Chondrocyte (in vitro differentiated cells): ENCODE data around the gene ENTPD6. TPM values are rescaled to one million over a fixed set of nuclear protein-coding genes. Genes with fewer than 3 reads are reported as not detected.

Experiments
- DNase-seq: peaks from one replicate; pipeline ENCODE4 v3.0.0; 2021; ENCODE audit warnings: mixed read lengths, low spot score
- H3K27ac Mint-ChIP-seq: one replicate; pipeline ENCODE4 v1.8.0; 2021; ENCODE audit warnings: mild to moderate bottlenecking, moderate library complexity, mixed read lengths; ENCODE audit not compliant: unreplicated experiment
- H3K27me3 Mint-ChIP-seq: 2 replicates; pipeline ENCODE4 v1.8.0; 2021; ENCODE audit warnings: low read depth, mixed read lengths
- H3K36me3 Mint-ChIP-seq: 2 replicates; pipeline ENCODE4 v1.8.0; 2021; ENCODE audit warnings: low read depth, mixed read lengths
- H3K4me1 Mint-ChIP-seq: 2 replicates; pipeline ENCODE4 v1.8.0; 2021; ENCODE audit warnings: low read depth, mild to moderate bottlenecking, mixed read lengths
- H3K4me3 Mint-ChIP-seq: one replicate; pipeline ENCODE4 v1.8.0; 2021; ENCODE audit warnings: mild to moderate bottlenecking, moderate library complexity, mixed read lengths; ENCODE audit not compliant: unreplicated experiment
- H3K9me3 Mint-ChIP-seq: 2 replicates; pipeline ENCODE4 v1.8.0; 2021; ENCODE audit warnings: low read depth, mixed read lengths
- total RNA-seq: library from RNA; stranded (reverse); gene quantifications from 3 replicates; pipeline ENCODE4 v1.2.1, GENCODE V29; 2021
- TF ChIP-seq, protein P1 (sequence below): fragments of 200-600 bp; sonication (generic); IDR thresholded peaks from 2 replicates; pipeline ENCODE4 v1.5.0; 2021; ENCODE audit warnings: antibody characterized with exemption, mild to moderate bottlenecking, moderate library complexity

Gene ENTPD6
- total RNA-seq, 1 donor from 2014 or later = 53.5 TPM

DNA sequence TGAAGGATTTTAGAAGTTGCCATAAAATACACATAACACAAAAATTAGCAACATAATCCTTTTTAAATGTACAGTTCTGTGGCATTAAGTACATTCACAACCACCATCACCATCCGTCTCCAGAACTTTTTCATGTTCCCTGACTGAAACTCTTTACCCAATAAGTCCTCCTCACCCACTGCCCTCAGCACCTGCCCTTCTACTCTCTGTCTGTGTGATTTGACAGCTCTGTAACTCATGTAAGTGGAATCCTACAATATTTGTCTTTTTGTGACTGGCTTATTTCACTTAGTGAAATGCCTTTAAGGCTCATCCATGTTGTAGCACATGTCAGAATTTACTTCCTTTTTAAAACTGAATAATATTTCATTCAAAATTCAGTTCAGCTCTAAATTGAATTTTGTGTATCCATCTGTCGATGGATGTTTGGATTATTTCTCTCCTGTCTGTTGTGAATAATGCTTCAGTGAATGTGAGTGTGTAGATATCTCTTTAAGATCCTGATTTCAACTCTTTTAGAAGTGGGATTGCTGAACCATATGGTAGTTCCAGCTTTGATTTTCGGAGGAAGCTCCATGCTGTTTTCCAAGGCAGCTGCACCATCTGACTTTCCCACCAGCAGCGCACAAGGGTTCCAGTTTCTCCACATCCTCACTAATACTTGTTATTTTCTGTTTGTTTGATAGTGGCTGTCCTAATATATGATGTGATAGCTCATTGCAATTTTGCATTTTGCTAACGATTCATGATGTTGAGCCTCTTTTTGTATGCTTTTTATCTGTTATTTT is 4.2 kb downstream of the ENTPD6 start:
- no peak overlapping the region for H3K4me3 Mint-ChIP-seq
- peak overlapping the region; percentile 86 for H3K27ac Mint-ChIP-seq
- DNase-seq = no peak
- no peaks in the 10 kb centered on the region for H3K9me3 Mint-ChIP-seq
- H3K36me3 Mint-ChIP-seq = peaks cover 2% of the 10 kb centered on the region
- H3K27me3 Mint-ChIP-seq = no peaks in the 10 kb centered on the region
- H3K4me1 Mint-ChIP-seq = peaks cover 65% of the 10 kb centered on the region
- TF ChIP-seq, protein P1, sequence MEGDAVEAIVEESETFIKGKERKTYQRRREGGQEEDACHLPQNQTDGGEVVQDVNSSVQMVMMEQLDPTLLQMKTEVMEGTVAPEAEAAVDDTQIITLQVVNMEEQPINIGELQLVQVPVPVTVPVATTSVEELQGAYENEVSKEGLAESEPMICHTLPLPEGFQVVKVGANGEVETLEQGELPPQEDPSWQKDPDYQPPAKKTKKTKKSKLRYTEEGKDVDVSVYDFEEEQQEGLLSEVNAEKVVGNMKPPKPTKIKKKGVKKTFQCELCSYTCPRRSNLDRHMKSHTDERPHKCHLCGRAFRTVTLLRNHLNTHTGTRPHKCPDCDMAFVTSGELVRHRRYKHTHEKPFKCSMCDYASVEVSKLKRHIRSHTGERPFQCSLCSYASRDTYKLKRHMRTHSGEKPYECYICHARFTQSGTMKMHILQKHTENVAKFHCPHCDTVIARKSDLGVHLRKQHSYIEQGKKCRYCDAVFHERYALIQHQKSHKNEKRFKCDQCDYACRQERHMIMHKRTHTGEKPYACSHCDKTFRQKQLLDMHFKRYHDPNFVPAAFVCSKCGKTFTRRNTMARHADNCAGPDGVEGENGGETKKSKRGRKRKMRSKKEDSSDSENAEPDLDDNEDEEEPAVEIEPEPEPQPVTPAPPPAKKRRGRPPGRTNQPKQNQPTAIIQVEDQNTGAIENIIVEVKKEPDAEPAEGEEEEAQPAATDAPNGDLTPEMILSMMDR = no peak

DNA sequence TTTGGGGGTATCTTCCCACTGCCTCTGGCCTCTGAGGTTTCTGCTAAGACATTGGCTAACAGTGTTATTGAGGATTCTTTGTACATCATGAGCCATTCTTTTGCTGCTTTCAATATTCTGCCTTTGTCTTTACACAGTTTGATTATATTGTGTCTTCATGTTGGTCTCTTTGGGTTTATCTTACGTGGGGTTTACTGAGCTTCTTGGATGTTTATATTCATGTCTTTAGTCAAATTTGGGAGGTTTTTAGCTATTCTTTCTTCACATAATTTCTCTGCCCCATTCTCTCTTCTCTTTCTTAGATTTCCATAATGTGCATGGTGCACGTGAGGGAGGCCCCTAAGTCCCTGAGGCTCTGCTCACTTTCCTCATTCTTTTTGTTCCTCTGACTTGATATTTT is 7.6 kb downstream of the ENTPD6 start:
- H3K4me3 Mint-ChIP-seq = no peak overlapping the region
- TF ChIP-seq, protein P1 = no peak
- no peaks in the 10 kb centered on the region for H3K9me3 Mint-ChIP-seq
- DNase-seq = no peak
- no peaks in the 10 kb centered on the region for H3K27me3 Mint-ChIP-seq
- H3K36me3 Mint-ChIP-seq = peaks cover 2% of the 10 kb centered on the region
- no peak overlapping the region for H3K27ac Mint-ChIP-seq
- H3K4me1 Mint-ChIP-seq = peaks cover 63% of the 10 kb centered on the region

DNA sequence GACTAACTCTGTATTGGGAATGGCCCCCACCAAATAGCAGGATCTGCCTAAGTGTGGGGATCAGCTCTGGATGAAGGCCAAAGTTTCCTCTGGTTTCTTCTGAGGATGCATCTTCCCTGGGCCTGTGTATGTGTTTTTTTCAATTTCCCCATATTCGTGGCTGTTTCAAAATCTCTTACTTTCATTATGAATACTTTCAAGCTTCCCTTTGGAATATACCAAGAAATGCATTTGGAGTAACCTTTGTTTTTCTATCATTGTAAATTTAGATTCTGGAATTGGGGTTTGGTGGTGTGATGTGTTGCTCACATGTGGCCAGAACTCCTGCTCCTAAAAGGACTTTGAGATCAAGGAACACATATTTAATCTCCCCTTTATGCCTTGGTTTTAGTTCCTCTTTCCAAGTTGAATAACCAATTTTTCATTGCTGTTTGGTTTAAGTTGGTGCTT is 8.4 kb downstream of the ENTPD6 start:
- Mint-ChIP-seq H3K36me3 (peaks cover 2% of the 10 kb centered on the region), H3K9me3 (no peaks in the 10 kb centered on the region), H3K4me3 (no peak overlapping the region), H3K27ac (no peak overlapping the region), H3K27me3 (no peaks in the 10 kb centered on the region), H3K4me1 (peaks cover 58% of the 10 kb centered on the region)
- no peak for DNase-seq
- TF ChIP-seq, protein P1 = no peak

DNA sequence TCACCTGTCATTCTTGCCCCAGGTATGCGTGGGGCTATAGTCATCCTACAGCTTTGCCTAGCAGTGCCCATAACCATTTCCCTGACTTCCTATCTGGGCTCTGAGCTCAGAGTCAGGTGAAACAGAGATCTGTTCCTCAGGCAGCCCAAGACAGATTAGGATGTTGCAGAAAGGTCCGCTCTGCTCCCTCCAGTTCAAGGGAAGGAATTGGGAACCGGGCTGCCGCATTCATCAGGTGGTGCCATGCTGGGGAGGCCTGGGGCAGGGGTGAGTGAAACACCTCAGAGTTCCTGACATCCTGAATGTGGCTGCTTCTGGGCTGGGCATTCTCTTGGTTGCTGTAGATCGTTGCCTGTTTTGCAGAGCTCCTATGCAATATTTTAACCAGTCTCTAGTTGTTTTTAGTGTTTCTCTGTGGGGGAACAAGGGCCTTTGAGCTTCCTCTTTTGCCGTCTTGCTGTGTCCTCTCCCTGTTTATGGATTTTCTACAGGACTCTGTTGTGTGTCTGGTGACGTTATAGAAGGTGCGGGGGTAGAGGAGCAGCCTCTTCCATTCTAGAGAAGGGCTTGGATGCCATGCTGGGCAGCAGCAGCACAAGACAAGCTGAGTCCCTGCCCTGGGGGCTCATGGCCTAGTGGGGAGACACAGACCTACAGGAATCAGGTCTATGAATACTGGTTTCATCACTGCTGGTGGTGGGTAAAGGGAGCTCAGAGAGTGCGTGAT is 9.2 kb downstream of the ENTPD6 start:
- H3K4me3 Mint-ChIP-seq = no peak overlapping the region
- peaks cover 50% of the 10 kb centered on the region for H3K4me1 Mint-ChIP-seq
- H3K9me3 Mint-ChIP-seq = no peaks in the 10 kb centered on the region
- peaks cover 2% of the 10 kb centered on the region for H3K36me3 Mint-ChIP-seq
- no peak overlapping the region for H3K27ac Mint-ChIP-seq
- no peaks in the 10 kb centered on the region for H3K27me3 Mint-ChIP-seq
- TF ChIP-seq, protein P1 = no peak
- DNase-seq = no peak

DNA sequence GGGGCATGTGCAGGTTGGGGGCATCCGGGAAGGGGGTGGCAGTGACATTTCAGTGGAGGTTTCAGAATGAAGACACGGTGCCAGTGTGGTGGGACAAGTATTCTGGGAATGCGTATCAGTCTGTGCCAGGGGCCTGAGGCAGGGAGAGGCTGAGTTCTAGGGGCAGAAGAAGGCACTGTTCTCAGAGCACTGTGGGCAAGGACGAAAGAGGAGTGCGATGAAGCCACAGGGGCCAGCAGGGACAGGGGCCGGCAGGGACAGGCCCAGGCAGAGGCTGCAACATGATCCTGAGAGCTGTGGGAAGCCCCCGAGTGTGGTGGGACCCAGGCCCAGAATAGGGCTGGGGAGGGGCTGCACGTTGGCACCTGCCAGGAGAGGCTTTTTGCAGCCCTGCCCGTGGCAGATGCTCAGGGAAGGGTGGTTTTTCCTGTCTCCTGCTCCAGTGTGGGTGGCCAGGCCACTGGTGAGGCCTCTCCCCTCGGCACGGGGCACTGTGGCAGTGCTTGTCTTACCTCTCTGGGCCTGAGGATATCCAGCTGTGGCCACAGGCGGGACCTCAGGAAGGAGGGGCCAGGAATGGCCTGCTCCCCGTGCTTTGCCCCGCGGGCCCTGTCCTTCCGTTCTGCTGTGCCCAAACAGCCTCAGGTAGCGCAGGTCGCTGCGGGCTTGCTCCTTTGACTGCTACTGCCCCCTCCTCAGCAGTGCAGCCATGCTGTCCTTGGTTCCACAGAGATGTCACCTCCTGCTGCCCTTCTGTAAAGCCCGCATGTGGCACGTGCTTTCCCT is 10.0 kb downstream of the ENTPD6 start:
- no peak overlapping the region for H3K4me3 Mint-ChIP-seq
- no peaks in the 10 kb centered on the region for H3K9me3 Mint-ChIP-seq
- H3K27me3 Mint-ChIP-seq = no peaks in the 10 kb centered on the region
- H3K4me1 Mint-ChIP-seq = peaks cover 42% of the 10 kb centered on the region
- H3K36me3 Mint-ChIP-seq = peaks cover 2% of the 10 kb centered on the region
- DNase-seq = peak; percentile 81
- TF ChIP-seq, protein P1 = no peak
- H3K27ac Mint-ChIP-seq = peak overlapping the region; percentile 41
